HG03469 (cell line): Measurements from ENCODE around the gene ABCB9.

ENCODE experiments used
- ATAC-seq: cut with Tn5 transposase; IDR thresholded peaks from one replicate; pipeline ENCODE4 v1.9.1; 2021; ENCODE audit warnings: mild to moderate bottlenecking, moderate library complexity, moderate number of reproducible peaks; ENCODE audit not compliant: unreplicated experiment

ABCB9 gene

DNA sequence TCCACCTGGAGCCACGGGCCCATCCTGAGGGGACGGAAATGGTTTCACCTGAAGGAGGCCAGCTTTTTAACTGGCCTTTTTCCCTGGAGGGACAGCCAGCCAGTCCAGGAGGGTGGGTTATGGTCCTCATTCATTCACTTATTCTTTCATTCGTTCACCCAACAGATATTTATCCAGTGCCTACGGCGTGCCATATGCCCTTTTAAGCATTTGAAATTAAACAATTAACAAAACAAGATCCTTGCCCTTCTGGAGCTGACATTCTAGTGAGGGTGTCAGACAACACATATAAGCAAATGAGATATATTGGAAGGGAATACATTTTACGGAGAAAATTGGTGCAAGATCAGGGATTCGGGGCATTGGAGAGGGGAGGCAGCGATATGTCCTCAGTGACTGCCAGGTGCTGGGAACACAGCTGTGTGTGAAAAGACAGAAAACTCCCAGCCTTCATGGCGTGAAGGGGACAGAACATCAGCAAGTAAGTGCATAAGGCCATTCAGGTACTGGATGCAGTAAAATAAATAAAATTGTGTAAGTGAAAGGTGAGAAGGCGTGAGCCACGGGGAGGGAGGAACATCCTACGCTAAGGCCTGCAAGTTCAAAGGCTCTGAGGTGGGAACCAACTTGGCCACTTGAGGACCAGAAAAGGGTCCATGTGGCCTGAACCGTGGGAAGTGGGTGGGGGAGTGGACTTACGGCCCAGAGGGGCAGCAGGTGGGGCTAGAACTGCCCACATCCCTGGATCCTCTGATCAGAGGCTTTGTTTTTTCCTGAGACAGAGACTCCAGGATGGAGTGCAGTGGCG, 684 bp upstream of the ABCB9 start:
- ATAC-seq, result no peak

DNA sequence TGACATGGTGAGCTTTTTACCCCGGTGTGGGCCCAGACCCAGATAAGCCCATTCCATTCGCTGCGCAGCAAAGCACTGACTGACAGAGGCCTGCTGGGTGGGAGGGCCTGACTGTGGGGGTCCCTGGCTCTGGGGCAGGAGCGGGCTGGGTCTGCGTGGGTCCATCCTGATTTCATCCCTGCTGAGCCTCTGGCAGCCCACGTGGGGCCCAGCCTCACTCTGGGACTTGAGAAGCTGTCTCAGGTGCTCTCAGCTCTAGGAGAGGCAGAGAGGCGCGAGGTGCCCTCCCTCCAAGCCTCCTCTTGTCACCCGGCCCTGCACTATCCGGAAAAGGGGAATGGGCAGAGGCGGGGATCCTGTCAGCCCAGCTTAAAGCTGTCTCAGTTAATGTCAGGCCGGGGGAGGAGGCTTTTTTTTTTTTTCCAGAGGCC, 927 bp downstream of the ABCB9 start:
- no peak for ATAC-seq

DNA sequence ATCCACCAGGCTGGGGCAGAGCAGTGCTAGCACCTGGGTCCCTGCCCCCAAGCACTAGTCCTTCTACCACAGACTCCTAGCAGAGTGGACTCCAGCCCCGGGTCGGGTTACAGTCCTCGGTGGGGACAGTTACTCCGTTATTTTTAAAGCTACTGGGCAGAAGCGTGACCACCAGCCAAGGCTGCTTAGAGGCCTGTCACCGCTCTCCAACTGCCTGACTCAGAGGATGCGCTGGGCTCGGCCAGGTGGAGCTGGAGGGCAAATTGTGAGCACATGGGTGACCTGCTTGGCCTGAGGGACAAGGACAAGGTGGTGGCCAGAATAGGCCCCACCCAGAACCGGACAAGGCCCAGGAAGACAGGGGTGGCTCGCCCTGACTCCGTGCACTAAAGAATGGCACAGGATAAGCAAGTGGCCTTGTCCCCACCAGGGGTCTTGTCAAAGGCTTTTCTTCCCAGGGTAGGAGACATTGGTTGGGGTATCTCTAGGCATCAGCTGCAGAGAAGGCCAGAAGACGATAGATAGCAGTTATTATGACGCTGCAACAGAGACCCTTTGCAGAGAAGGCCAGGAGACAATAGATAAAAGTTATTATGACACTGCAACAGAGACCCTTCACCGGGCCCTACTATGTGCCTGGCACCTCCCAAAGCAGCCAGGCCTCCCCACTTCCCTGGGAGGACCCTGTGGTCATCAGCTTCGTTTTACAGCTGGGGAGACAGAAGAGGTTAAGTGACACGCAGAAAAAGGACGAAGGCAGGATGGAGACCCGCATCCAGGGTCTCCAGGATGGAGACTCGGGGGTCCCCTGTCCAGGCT, 1.6 kb downstream of the ABCB9 start:
- no peak for ATAC-seq

- no peak for ATAC-seq
These were observed 2.4 kb downstream of the ABCB9 start for GRCh38 chr12:122963941-122964265.

- ATAC-seq, result no peak
These were observed 4.5 kb downstream of the ABCB9 start for GRCh38 chr12:122961531-122962329.

GRCh38 chr12:122960193-122960569, 6.1 kb downstream of the ABCB9 start:
- no peak for ATAC-seq

DNA sequence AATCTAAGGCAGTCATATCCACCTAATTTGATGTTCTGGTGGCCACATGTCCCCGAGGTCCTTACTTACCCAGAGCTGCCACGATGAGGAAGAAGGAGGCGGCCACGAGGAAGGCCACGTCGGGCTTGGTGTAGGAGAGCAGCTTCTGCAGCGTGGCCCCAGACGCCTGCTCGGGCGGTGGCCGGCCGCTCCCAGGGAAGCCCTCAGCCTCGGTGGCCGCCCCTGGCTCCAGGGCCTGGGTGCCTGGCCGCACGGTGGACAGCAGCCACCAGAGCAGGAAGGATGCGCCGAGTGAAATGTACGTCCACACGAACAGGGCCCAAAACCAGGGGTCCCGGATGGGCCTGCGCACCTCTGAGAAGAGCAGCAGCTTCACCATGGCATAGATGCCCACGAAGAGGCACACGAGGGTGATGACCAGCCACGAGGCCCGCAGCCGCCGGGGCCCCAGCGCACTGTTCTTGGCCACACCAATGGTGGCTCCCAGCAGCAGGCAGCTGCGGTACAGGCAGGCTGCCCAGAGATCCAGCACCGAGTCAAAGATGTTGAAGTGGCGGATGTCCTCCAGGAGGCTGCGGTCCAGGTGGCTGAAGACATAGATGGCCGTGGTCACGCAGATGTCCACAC, 6.6 kb downstream of the ABCB9 start:
- ATAC-seq, result no peak

GRCh38 chr12:122958198-122958888, 7.9 kb downstream of the ABCB9 start:
- no peak for ATAC-seq

DNA sequence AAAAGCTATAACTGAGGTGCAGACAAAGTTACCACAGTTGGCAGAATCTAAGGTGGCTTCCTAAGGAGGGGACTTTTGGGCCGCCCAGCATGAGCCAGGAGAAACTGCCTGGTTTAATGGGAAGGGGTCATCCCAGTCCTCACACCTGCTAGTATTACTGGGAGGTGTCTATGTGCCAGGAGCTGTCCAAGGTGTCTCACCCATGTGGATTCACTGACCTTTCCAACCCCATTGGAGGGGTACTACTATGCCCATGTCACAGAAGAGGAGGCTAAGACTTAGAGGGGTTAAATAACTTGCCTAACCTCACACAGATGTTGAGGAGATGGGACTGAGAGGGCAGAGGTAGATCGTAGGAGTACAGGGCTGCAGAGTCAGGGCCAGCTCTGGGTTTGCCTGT, 10.2 kb downstream of the ABCB9 start:
- no peak for ATAC-seq

DNA sequence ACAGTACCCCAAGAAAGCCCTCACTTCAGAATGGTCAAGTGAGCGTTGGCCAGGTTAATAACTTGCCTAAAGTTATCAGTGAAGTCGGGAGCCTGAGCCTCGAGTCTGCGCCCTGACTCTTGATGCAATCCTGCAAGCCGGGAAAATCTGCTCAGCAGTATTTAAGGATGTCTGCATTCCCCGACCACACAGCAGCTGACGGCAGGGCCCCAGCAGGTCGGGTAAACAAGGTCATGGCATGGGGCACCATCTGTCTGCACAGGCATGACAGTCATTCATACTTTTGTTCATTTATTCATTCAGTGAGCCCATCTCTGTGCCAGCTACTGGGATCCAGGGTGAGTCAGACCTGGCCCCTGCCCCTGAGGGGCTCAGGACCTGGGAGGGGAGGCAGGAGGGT, 11.1 kb downstream of the ABCB9 start:
- no peak for ATAC-seq

GRCh38 chr12:122951979-122952892, 14.0 kb downstream of the ABCB9 start:
- no peak for ATAC-seq

DNA sequence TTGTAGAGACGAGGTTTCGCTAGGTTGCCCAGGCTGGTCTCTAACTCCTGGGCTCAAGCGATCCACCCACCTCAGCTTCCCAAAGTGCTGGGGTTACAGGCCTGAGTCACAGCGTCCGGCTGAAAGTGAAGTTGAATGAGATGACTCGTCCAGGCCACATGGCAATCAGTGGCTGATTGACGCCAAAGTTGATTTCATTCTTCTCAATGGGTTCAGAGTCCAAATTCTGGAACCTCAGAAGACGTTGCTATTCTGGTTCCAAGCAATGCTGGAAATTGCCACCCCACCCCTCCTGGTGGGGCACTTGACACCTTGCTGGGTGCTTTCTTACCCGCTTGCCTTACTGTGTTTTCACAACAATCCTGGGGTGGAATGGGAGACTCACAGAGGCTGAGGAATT, 14.9 kb downstream of the ABCB9 start:
- no peak for ATAC-seq

DNA sequence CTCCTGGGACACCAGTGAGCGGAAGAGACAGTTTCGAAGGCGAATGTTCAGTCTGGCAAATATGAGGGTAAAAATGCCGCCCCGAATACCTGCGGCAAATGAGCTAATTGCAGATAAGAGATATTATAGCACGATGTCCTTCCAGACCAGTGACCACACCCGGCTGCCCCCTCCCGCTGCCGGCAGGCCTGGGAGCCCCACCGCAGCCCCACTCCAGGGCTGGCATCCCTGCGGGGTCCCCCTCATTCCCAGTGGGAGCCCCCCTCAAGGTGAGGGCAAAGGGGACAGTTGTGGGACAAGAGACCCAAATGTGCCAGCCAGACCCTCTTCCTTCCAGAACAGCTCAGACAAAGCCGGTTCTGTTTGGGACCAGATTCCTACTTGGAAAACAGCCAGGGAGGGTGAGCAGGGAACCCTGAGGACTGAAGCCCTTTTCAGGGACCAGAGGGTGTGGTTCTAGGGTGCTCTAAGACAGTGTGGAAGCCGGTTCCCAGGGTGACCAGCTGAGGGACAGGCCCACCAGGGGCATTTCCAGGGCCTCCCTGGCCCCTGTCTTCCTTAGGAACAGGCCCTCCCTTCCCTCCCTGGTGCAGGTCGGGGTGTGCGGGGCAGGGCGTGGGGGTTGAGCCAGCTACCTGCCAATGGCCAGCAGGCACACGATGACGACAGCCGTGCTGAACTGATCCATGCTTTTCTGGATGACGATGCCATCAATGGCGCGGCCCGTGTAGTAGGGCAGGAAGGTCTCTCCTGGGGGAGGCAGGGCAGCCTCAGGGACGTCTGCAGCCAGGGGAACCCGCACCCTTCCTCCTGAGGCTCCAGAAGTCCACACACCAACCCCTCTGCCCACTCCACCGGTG, 16.2 kb downstream of the ABCB9 start:
- no peak for ATAC-seq

- ATAC-seq, result no peak
These were observed 16.9 kb downstream of the ABCB9 start for GRCh38 chr12:122949405-122949804.

DNA sequence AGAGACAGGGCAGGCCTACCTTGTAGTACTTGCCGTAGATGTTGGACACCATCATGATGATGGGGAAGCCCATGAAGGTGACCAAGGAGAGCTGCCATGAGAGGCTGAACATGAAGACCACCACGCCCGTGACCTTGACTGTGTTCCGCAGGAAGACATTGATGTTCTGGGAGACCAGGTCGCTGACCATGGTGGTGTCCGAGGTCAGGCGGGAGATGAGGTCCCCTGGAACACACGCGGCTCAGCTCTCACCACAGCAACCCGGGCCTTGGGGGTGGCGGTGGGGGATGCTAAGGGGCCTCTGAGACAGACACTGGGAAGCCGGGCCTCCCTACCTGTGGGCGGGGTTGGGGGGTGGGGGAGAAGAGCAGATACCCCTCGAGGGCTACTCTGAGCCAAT, 17.7 kb downstream of the ABCB9 start:
- no peak for ATAC-seq

DNA sequence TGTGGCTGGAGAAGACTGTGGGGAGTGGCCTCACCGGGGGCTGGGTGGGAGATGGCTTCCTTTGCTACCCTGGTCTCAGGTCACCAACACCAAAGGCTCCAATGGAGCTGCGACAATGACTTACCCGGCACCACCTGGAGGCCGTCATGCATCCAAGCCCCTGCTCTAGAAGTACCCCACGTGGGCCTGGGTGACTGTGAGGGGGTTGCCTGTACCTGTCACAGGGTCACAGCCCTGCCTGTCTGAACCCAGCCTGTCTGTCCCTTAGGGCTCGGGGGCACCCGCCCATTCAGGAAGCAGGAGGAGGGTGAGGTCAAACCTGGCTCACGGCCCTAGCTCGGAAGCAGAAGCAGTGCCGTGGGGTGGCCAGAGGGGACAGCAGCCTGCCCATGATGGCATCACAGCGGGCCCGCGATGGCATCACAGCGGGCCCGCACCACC, 18.9 kb downstream of the ABCB9 start:
- no peak for ATAC-seq

DNA sequence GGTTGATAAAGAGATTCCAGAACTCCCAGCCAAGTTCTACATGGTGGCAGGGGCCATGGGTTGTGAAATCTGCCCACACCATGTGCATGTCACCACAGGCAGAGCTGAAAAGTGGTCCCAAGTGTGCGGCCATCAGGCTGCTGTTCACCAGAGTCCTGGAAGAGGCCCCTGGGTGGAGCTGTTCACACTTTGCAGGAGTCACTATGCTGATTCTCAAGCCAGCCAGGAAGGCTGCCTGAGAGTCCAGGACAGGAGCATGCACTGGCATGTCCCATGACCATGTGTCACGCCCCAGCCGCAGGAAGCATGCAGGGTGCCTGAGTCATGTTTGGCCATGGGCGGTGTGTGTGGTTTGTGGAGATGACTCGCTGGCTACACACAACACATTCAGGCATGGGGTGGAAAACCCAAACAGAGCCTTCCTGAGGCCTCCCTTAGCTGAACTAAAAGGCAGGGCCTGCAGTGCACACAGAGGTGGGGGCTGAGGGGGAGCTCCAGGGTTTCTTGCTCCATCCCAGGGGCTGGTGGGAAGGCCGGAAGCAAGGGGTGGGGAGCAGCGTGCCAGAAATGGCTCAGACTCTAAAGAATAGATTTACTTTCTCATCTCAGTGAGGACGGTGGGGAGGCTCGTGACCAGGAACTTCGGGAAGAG, 19.4 kb downstream of the ABCB9 start:
- ATAC-seq, result peak; percentile 53
